Loucy (cell line): ENCODE results near the gene SAMD4A.

Experiments used
- H2AFZ ChIP-seq: fragments of 200-600 bp; sonication (generic); 2 replicates; pipeline ENCODE4 v1.6.0; 2016; ENCODE audit warnings: antibody characterized with exemption, mild to moderate bottlenecking, low read length, moderate library complexity
- H3F3A ChIP-seq: fragments of 200-600 bp; 2 replicates; pipeline ENCODE4 v1.6.0; 2016; ENCODE audit warnings: antibody characterized with exemption, low read depth, mild to moderate bottlenecking
- H3K27me3 ChIP-seq: fragments of 200-600 bp; sonication (generic); 2 replicates; pipeline ENCODE4 v1.6.1; 2014; ENCODE audit warnings: low read length, mild to moderate bottlenecking; ENCODE audit not compliant: insufficient read depth, poor library complexity, severe bottlenecking
- H3K36me3 ChIP-seq: fragments of 200-600 bp; sonication (generic); 2 replicates; pipeline ENCODE4 v1.6.1; 2016; ENCODE audit warnings: low read length; ENCODE audit not compliant: insufficient read depth
- H3K4me1 ChIP-seq: fragments of 200-600 bp; sonication (generic); 2 replicates; pipeline ENCODE4 v1.5.1; 2014; ENCODE audit warnings: low read length, mild to moderate bottlenecking; ENCODE audit not compliant: insufficient read depth, poor library complexity, severe bottlenecking
- H3K4me2 ChIP-seq: fragments of 200-600 bp; sonication (generic); 2 replicates; pipeline ENCODE4 v1.6.0; 2014; ENCODE audit warnings: antibody characterized with exemption, low read length, low read depth, mild to moderate bottlenecking; ENCODE audit not compliant: poor library complexity, severe bottlenecking
- H3K4me3 ChIP-seq: fragments of 200-600 bp; sonication (generic); 2 replicates; pipeline ENCODE4 v1.5.1; 2014; ENCODE audit warnings: low read length, mild to moderate bottlenecking, mixed read lengths; ENCODE audit not compliant: poor library complexity, severe bottlenecking
- H3K79me2 ChIP-seq: fragments of 200-600 bp; sonication (generic); 2 replicates; pipeline ENCODE4 v1.6.1; 2014; ENCODE audit warnings: low read length; ENCODE audit not compliant: insufficient read depth
- H3K9ac ChIP-seq: fragments of 200-600 bp; sonication (generic); 2 replicates; pipeline ENCODE4 v1.6.0; 2014; ENCODE audit warnings: mild to moderate bottlenecking, low read depth, low read length, moderate library complexity; ENCODE audit not compliant: poor library complexity, severe bottlenecking
- H3K9me2 ChIP-seq: fragments of 200-600 bp; sonication (generic); replicated peaks from 2 replicates; pipeline ENCODE4 v1.6.1; 2016; ENCODE audit warnings: low read depth, low read length, mixed read lengths
- H3K9me3 ChIP-seq: fragments of 200-600 bp; sonication (generic); 2 replicates; pipeline ENCODE4 v1.6.1; 2014; ENCODE audit warnings: mild to moderate bottlenecking, antibody characterized with exemption, low read length, low read depth; ENCODE audit not compliant: insufficient read depth
- H4K20me1 ChIP-seq: fragments of 200-600 bp; sonication (generic); 2 replicates; pipeline ENCODE4 v1.6.0; 2014; ENCODE audit warnings: antibody characterized with exemption, low read length, mild to moderate bottlenecking; ENCODE audit not compliant: insufficient read depth, poor library complexity, severe bottlenecking
- CTCF ChIP-seq: fragments of 200-600 bp; sonication (generic); conservative IDR thresholded peaks from 2 replicates; pipeline ENCODE4 v1.5.1; 2014; ENCODE audit warnings: mild to moderate bottlenecking, antibody characterized with exemption, low read length
- EZH2phosphoT487 ChIP-seq: fragments of 200-600 bp; IDR thresholded peaks from 2 replicates; pipeline ENCODE4 v1.6.1; 2018; ENCODE audit warnings: antibody characterized with exemption, mild to moderate bottlenecking, moderate library complexity, borderline replicate concordance

Gene SAMD4A

GRCh38 chr14:54564071-54564867 lies 2.7 kb upstream of the SAMD4A start:
- 0 out of 2 replicates have a peak overlapping the region, but pooled peaks have one; percentile 94 for H2AFZ ChIP-seq

GRCh38 chr14:54564868-54565784 lies 1.8 kb upstream of the SAMD4A start:
- Histone ChIP-seq H3K9me3 (no peaks in the 10 kb centered on the region), H3K9me2 (no peaks in the 10 kb centered on the region), H3K9ac (peak overlapping the region; percentile 62), H3K4me1 (peaks cover 24% of the 10 kb centered on the region), H3K4me3 (peak overlapping the region; percentile 82), H2AFZ (peak overlapping the region; percentile 94), H3K4me2 (peak overlapping the region; percentile 90), H3F3A (peaks cover 10% of the 10 kb centered on the region), H3K36me3 (no peaks in the 10 kb centered on the region), H4K20me1 (no peaks in the 10 kb centered on the region), H3K27me3 (no peaks in the 10 kb centered on the region), H3K79me2 (0 out of 2 replicates have a peak, but pooled peaks cover 4% of the 10 kb centered on the region)
- TF ChIP-seq CTCF (peak; percentile 19; the same call in 1 of the 2 replicates), EZH2phosphoT487 (no peak)

More at GRCh38 chr14:54564071-54564867, 2.7 kb upstream of the SAMD4A start:
- Histone ChIP-seq H3K4me3 (peak overlapping the region; percentile 82), H3K4me2 (peak overlapping the region; percentile 90), H3K9me3 (no peaks in the 10 kb centered on the region), H3K36me3 (no peaks in the 10 kb centered on the region), H3F3A (peaks cover 10% of the 10 kb centered on the region), H3K9ac (no peak overlapping the region), H3K27me3 (no peaks in the 10 kb centered on the region), H3K9me2 (no peaks in the 10 kb centered on the region), H3K79me2 (0 out of 2 replicates have a peak, but pooled peaks cover 4% of the 10 kb centered on the region), H3K4me1 (peaks cover 23% of the 10 kb centered on the region), H4K20me1 (no peaks in the 10 kb centered on the region)
- TF ChIP-seq CTCF (peak; percentile 96), EZH2phosphoT487 (no peak)

- peaks cover 10% of the 10 kb centered on the region for H3F3A ChIP-seq
- H3K4me2 ChIP-seq: peak overlapping the region; percentile 90
- no peaks in the 10 kb centered on the region for H3K36me3 ChIP-seq
- peak overlapping the region; percentile 82 for H3K4me3 ChIP-seq
- H3K27me3 ChIP-seq: no peaks in the 10 kb centered on the region
- H3K4me1 ChIP-seq: peaks cover 24% of the 10 kb centered on the region
- no peak for TF ChIP-seq CTCF
- TF ChIP-seq EZH2phosphoT487: no peak
- H3K9me3 ChIP-seq: no peaks in the 10 kb centered on the region
- peak overlapping the region; percentile 76 for H3K9ac ChIP-seq
- peak overlapping the region; percentile 96; the same call in 1 of the 2 replicates for H2AFZ ChIP-seq
- H3K79me2 ChIP-seq: 0 out of 2 replicates have a peak, but pooled peaks cover 4% of the 10 kb centered on the region
- no peaks in the 10 kb centered on the region for H4K20me1 ChIP-seq
- no peaks in the 10 kb centered on the region for H3K9me2 ChIP-seq
These were observed 1.0 kb upstream of the SAMD4A start for GRCh38 chr14:54565785-54566409.
